Liver (tissue), 9 donors: ENCODE results near the gene HJURP. TPM values are rescaled to one million over a fixed set of nuclear protein-coding genes. Genes with fewer than 3 reads are reported as not detected.

Experiments used
- DNase-seq: peaks from one replicate; pipeline ENCODE4 v3.0.0-alpha.2; 2017; ENCODE audit warnings: low spot score
- H3K27ac ChIP-seq, 2 donors: one replicate each; pipeline ENCODE4 v1.7.0; 2013; ENCODE audit warnings: inconsistent platforms in 2 of 2, low read length in 2 of 2, control low read depth in 1 of 2, low read depth in 1 of 2, mild to moderate bottlenecking in 1 of 2
- H3K27me3 ChIP-seq, 4 donors: one replicate each; pipeline versions ENCODE4 v1.6.1 to v1.7.0; 2013; ENCODE audit warnings: low read length in 3 of 4, inconsistent platforms in 1 of 4, mild to moderate bottlenecking in 1 of 4, moderate library complexity in 1 of 4; ENCODE audit not compliant: control insufficient read depth in 4 of 4, insufficient read depth in 4 of 4
- H3K36me3 ChIP-seq, 4 donors: one replicate each; pipeline versions ENCODE4 v1.6.1 to v1.7.0; 2013; ENCODE audit warnings: low read length in 3 of 4, mild to moderate bottlenecking in 3 of 4, low read depth in 1 of 4, moderate library complexity in 1 of 4; ENCODE audit not compliant: control insufficient read depth in 4 of 4, insufficient read depth in 3 of 4
- H3K4me1 ChIP-seq, 4 donors: one replicate each; pipeline versions ENCODE4 v1.6.1 to v1.7.0; 2013; ENCODE audit warnings: low read length in 3 of 4, mild to moderate bottlenecking in 3 of 4, moderate library complexity in 1 of 4; ENCODE audit not compliant: control insufficient read depth in 4 of 4, insufficient read depth in 4 of 4
- H3K4me3 ChIP-seq, 3 donors: one replicate each; pipeline versions ENCODE4 v1.6.1 to v1.7.0; 2013; ENCODE audit warnings: low read length in 3 of 3, control low read depth in 1 of 3, low read depth in 1 of 3, mild to moderate bottlenecking in 1 of 3
- H3K9ac ChIP-seq, 2 donors: one replicate each; pipeline ENCODE4 v1.7.0; 2013; ENCODE audit warnings: low read length in 2 of 2, mild to moderate bottlenecking in 2 of 2, moderate library complexity in 2 of 2, control low read depth in 1 of 2, low read depth in 1 of 2
- H3K9me3 ChIP-seq, 4 donors: one replicate each; pipeline versions ENCODE4 v1.6.1 to v1.7.0; 2013; ENCODE audit warnings: low read length in 3 of 4; ENCODE audit not compliant: control insufficient read depth in 4 of 4
- EGR1 ChIP-seq, 2 donors: IDR thresholded peaks; 2 replicates each; pipeline ENCODE4 v1.6.1; 2016 to 2018; ENCODE audit warnings: antibody characterized with exemption in 2 of 2, low read depth in 2 of 2
- FOXA1 ChIP-seq: IDR thresholded peaks from 2 replicates; pipeline ENCODE4 v1.6.1; 2016; ENCODE audit warnings: antibody characterized with exemption
- FOXA2 ChIP-seq: IDR thresholded peaks from 2 replicates; pipeline ENCODE4 v1.6.1; 2016; ENCODE audit warnings: antibody characterized with exemption
- GABPA ChIP-seq, 2 donors: IDR thresholded peaks in 1 of 2; conservative IDR thresholded peaks in 1 of 2; 2 replicates each; pipeline ENCODE4 v1.6.1; 2016; ENCODE audit warnings: antibody characterized with exemption in 2 of 2, mild to moderate bottlenecking in 1 of 2, moderate library complexity in 1 of 2
- HNF4A ChIP-seq, 2 donors: conservative IDR thresholded peaks; 2 replicates each; pipeline ENCODE4 v1.6.1; 2016; ENCODE audit warnings: antibody characterized with exemption in 2 of 2, mild to moderate bottlenecking in 2 of 2
- HNF4G ChIP-seq: IDR thresholded peaks from 2 replicates; pipeline ENCODE4 v1.6.1; 2016; ENCODE audit warnings: antibody characterized with exemption
- JUND ChIP-seq, 2 donors: IDR thresholded peaks; 2 replicates each; pipeline ENCODE4 v1.6.1; 2016; ENCODE audit warnings: antibody characterized with exemption in 2 of 2
- MAX ChIP-seq: IDR thresholded peaks from 2 replicates; pipeline ENCODE4 v1.6.1; 2016; ENCODE audit warnings: antibody characterized with exemption
- NR2F2 ChIP-seq: IDR thresholded peaks from 2 replicates; pipeline ENCODE4 v1.6.1; 2016; ENCODE audit warnings: antibody characterized with exemption
- RAD21 ChIP-seq, 2 donors: IDR thresholded peaks; 2 replicates each; pipeline ENCODE4 v1.6.1; 2016; ENCODE audit warnings: antibody characterized with exemption in 2 of 2, mild to moderate bottlenecking in 2 of 2
- REST ChIP-seq: IDR thresholded peaks from 2 replicates; pipeline ENCODE4 v1.6.1; 2016; ENCODE audit warnings: antibody characterized with exemption, mild to moderate bottlenecking
- RXRA ChIP-seq, 2 donors: IDR thresholded peaks; 2 replicates each; pipeline ENCODE4 v1.6.1; 2017 to 2018; ENCODE audit warnings: antibody characterized with exemption in 2 of 2, mild to moderate bottlenecking in 1 of 2
- SP1 ChIP-seq: IDR thresholded peaks from 2 replicates; pipeline ENCODE4 v1.6.1; 2018; ENCODE audit warnings: antibody characterized with exemption, mild to moderate bottlenecking
- TAF1 ChIP-seq: conservative IDR thresholded peaks from 2 replicates; pipeline ENCODE4 v1.6.1; 2016; ENCODE audit warnings: antibody characterized with exemption, mild to moderate bottlenecking
- YY1 ChIP-seq: IDR thresholded peaks from 2 replicates; pipeline ENCODE4 v1.6.1; 2016; ENCODE audit warnings: antibody characterized with exemption, mild to moderate bottlenecking
- ZBTB33 ChIP-seq: IDR thresholded peaks from 2 replicates; pipeline ENCODE4 v1.6.1; 2016; ENCODE audit warnings: antibody characterized with exemption
- WGBS: extraction: QIAGEN DNeasy Blood & Tissue Kit; methylation state at CpG from one replicate; pipeline ENCODE4 v1.1.7; 2013; 5-methylcytosine and 5-hydroxymethylcytosine counted together
- polyA plus RNA-seq, 2 donors: library from polyadenylated mRNA; stranded (reverse) in 1 of 2; unstranded in 1 of 2; fragments of 200-250 nt in 1 of 2; fragments of >200 nt in 1 of 2; fragmentation: Nextera tagmentation in 1 of 2; extraction: Ambion mirVana in 1 of 2; gene quantifications; one replicate each; pipeline versions ENCODE4 v1.2.1 to v1.2.3, GENCODE V29; 2013 to 2015
- total RNA-seq, 2 donors: library from RNA; depleted of rRNA; stranded (reverse); fragments of >200 nt; gene quantifications; one replicate each; pipeline ENCODE4 v1.2.3, GENCODE V29; 2014
- TF ChIP-seq, protein P1 (sequence below): IDR thresholded peaks from 2 replicates; pipeline ENCODE4 v1.6.1; 2016; ENCODE audit warnings: antibody characterized with exemption
- TF ChIP-seq, protein P2 (sequence below): fragments of 150-350 bp; IDR thresholded peaks from 2 replicates; pipeline ENCODE4 v1.5.1; 2017; ENCODE audit warnings: improper control_type of control experiment, low read depth, low read length; ENCODE audit not compliant: missing input control
- donor health status: healthy.
- donor health status: healthy.
- donor health status: healthy.
- donor health status: healthy.
- donor health status: healthy.

Gene HJURP
- total and polyA plus RNA-seq, 4 donors = 0.08 to 32.9 (median 1.4) TPM

DNA sequence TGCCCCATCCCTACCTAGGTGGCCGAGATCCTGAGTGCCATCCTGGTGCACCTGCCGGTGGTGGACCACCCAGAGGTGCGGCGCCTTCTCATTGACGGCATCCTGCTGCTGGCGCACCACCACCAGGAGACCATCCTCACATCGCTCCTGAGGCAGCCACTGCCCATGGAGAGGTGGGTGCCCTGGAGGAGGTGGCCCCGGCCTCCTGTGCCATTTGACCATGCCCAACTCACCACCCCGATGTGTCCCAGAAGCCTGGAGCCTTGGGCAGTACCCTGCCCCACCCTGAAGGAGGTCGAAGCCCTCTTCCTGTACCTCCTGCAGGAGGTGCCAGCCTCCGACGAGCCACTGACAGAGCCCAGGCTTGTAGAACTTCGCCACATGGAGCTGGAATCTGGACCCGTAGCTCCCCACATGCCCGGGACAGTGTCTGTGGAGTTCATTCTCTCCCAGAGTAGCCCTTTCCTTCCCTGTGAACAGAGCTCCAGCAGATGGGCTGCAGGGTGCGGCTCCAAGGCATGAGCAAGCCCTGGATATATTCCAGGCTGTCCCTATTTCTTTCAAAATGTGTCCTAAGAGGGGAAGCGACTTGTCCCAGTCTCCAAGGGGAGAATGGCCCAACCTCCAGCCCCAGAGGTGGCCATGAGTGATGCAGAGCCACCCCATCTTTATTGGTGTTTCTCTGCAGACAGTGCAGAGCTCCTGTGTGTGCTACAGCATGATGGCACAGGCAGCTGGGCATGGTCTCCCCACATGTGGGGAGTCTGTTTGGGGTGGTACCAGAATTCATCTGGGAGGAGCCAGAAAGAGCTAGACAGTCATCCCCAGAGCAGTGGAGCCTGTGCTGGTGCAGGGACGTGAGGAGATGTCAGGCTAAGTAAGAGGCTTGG lies 34.2 kb downstream of the HJURP start:
- no peak for TF ChIP-seq GABPA (IDR thresholded peaks at IDR 0.05 in 1 of 2, conservative IDR thresholded peaks at IDR 0.05 in 1 of 2)
- TF ChIP-seq JUND (IDR thresholded peaks at IDR 0.05) = no peak
- TF ChIP-seq MAX = no peak
- no peak for TF ChIP-seq HNF4G
- no peak for TF ChIP-seq RXRA (IDR thresholded peaks at IDR 0.05)
- TF ChIP-seq, protein P1, sequence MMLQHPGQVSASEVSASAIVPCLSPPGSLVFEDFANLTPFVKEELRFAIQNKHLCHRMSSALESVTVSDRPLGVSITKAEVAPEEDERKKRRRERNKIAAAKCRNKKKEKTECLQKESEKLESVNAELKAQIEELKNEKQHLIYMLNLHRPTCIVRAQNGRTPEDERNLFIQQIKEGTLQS = no peak
- no peak for TF ChIP-seq EGR1 (IDR thresholded peaks at IDR 0.05; ENCODE audit: low read depth in 2 of 2)
- TF ChIP-seq YY1 = no peak
- no peak for TF ChIP-seq TAF1
- no peak for TF ChIP-seq HNF4A (conservative IDR thresholded peaks at IDR 0.05)
- TF ChIP-seq FOXA2 = no peak
- TF ChIP-seq RAD21 (IDR thresholded peaks at IDR 0.05) = no peak
- no peak for TF ChIP-seq REST
- no peak for TF ChIP-seq NR2F2
- TF ChIP-seq ZBTB33 = no peak
- no peak for TF ChIP-seq SP1
- TF ChIP-seq, protein P2, sequence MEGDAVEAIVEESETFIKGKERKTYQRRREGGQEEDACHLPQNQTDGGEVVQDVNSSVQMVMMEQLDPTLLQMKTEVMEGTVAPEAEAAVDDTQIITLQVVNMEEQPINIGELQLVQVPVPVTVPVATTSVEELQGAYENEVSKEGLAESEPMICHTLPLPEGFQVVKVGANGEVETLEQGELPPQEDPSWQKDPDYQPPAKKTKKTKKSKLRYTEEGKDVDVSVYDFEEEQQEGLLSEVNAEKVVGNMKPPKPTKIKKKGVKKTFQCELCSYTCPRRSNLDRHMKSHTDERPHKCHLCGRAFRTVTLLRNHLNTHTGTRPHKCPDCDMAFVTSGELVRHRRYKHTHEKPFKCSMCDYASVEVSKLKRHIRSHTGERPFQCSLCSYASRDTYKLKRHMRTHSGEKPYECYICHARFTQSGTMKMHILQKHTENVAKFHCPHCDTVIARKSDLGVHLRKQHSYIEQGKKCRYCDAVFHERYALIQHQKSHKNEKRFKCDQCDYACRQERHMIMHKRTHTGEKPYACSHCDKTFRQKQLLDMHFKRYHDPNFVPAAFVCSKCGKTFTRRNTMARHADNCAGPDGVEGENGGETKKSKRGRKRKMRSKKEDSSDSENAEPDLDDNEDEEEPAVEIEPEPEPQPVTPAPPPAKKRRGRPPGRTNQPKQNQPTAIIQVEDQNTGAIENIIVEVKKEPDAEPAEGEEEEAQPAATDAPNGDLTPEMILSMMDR = no peak
- TF ChIP-seq FOXA1 = no peak
- no peak for DNase-seq
- Histone ChIP-seq H3K27ac (no peak overlapping the region), H3K27me3 (no peaks in the 10 kb centered on the region), H3K36me3 (no peaks in the 10 kb centered on the region), H3K4me1 (peaks cover 6 to 38% (median 24%) of the 10 kb centered on the region in 4 donors), H3K9me3 (no peaks in the 10 kb centered on the region), H3K9ac (no peak overlapping the region), H3K4me3 (no peak overlapping the region)
- WGBS = 91% methylated on average over 18 of the region's 18 CpGs
